GM15510 (cell line): ENCODE results near the gene MPST.

Experiments
- POLR2A ChIP-seq: IDR thresholded peaks from 3 replicates; pipeline ENCODE4 v1.6.1; 2011; ENCODE audit warnings: borderline replicate concordance; ENCODE audit not compliant: insufficient read length; ENCODE audit errors: extremely low read depth

MPST gene

GRCh38 chr22:37069719-37070118 lies 50.2 kb downstream of the MPST start:
- no peak for TF ChIP-seq POLR2A

- no peak for TF ChIP-seq POLR2A
Measured at GRCh38 chr22:37070334-37070733, 50.8 kb downstream of the MPST start.

GRCh38 chr22:37070744-37071143 lies 51.2 kb downstream of the MPST start:
- TF ChIP-seq POLR2A = no peak

GRCh38 chr22:37072673-37073072 lies 53.1 kb downstream of the MPST start:
- no peak for TF ChIP-seq POLR2A

- no peak for TF ChIP-seq POLR2A
Measured at GRCh38 chr22:37074537-37074936, 55.0 kb downstream of the MPST start.

GRCh38 chr22:37075046-37075445 lies 55.5 kb downstream of the MPST start:
- TF ChIP-seq POLR2A = no peak

GRCh38 chr22:37075822-37076433 lies 56.4 kb downstream of the MPST start:
- TF ChIP-seq POLR2A = no peak

- no peak for TF ChIP-seq POLR2A
Measured at GRCh38 chr22:37077802-37078448, 58.4 kb downstream of the MPST start.

GRCh38 chr22:37079158-37079557 lies 59.6 kb downstream of the MPST start:
- no peak for TF ChIP-seq POLR2A
